B cell (primary cell): Measurements from ENCODE around the gene CD81.

ENCODE experiments used
- CTCF ChIP-seq: fragments of 200-600 bp; IDR thresholded peaks from one replicate; pipeline ENCODE4 v1.8.0; 2022; ENCODE audit warnings: antibody characterized with exemption, mild to moderate bottlenecking
- EZH2 ChIP-seq: IDR thresholded peaks from 2 replicates; pipeline ENCODE4 v1.6.1; 2012; ENCODE audit warnings: borderline replicate concordance, low read depth, mild to moderate bottlenecking, moderate library complexity, low read length; ENCODE audit not compliant: insufficient read depth, poor library complexity, severe bottlenecking

GRCh38 chr11:2346014-2346413, 31.1 kb upstream of the CD81 start:
- TF ChIP-seq CTCF = no peak
- TF ChIP-seq EZH2 = no peak
